Effector memory CD4-positive, alpha-beta T cell (primary cell): ENCODE measurements around the gene MRPS18B.
A peak's percentile ranks its signal among the peaks of the same experiment; 100 is the strongest.

Experiments
- DNase-seq, 3 donors: peaks; one replicate each; pipeline ENCODE4 v3.0.0-alpha.2; 2020
- H3K27ac ChIP-seq: 2 replicates; pipeline ENCODE4 v1.7.0; 2013; ENCODE audit warnings: mild to moderate bottlenecking, low read length, moderate library complexity; ENCODE audit not compliant: insufficient read depth, poor library complexity, severe bottlenecking
- H3K27me3 ChIP-seq: replicated peaks from 2 replicates; pipeline ENCODE4 v1.7.0; 2013; ENCODE audit warnings: mild to moderate bottlenecking, low read length; ENCODE audit not compliant: insufficient read depth, control insufficient read depth, poor library complexity, severe bottlenecking
- H3K36me3 ChIP-seq: 2 replicates; pipeline ENCODE4 v1.7.0; 2013; ENCODE audit warnings: mild to moderate bottlenecking, low read length, moderate library complexity; ENCODE audit not compliant: control insufficient read depth, insufficient read depth
- H3K4me1 ChIP-seq: 2 replicates; pipeline ENCODE4 v1.7.0; 2013; ENCODE audit warnings: low read length, mild to moderate bottlenecking; ENCODE audit not compliant: control insufficient read depth, insufficient read depth, poor library complexity, severe bottlenecking
- H3K4me3 ChIP-seq: 2 replicates; pipeline ENCODE4 v1.7.0; 2013; ENCODE audit warnings: low read length, low read depth, mild to moderate bottlenecking; ENCODE audit not compliant: insufficient read depth, poor library complexity, severe bottlenecking
- H3K9me3 ChIP-seq: 2 replicates; pipeline ENCODE4 v1.7.0; 2013; ENCODE audit warnings: mild to moderate bottlenecking, low read length, moderate library complexity; ENCODE audit not compliant: control insufficient read depth

The MRPS18B gene

GRCh38 chr6:30601815-30602641 lies 15.6 kb upstream of the MRPS18B start:
- DNase-seq = no peak
- Histone ChIP-seq H3K9me3 (no peaks in the 10 kb centered on the region), H3K4me3 (no peak overlapping the region), H3K36me3 (peaks cover 66% of the 10 kb centered on the region), H3K4me1 (no peaks in the 10 kb centered on the region), H3K27me3 (no peaks in the 10 kb centered on the region), H3K27ac (no peak overlapping the region)

GRCh38 chr6:30603961-30604360 lies 13.7 kb upstream of the MRPS18B start:
- no peaks in the 10 kb centered on the region for H3K27me3 ChIP-seq
- H3K27ac ChIP-seq = no peak overlapping the region
- H3K36me3 ChIP-seq = peaks cover 78% of the 10 kb centered on the region
- H3K9me3 ChIP-seq = no peaks in the 10 kb centered on the region
- no peaks in the 10 kb centered on the region for H3K4me1 ChIP-seq
- no peak overlapping the region for H3K4me3 ChIP-seq
- DNase-seq = no peak

GRCh38 chr6:30610065-30610464 lies 7.6 kb upstream of the MRPS18B start:
- DNase-seq = no peak
- Histone ChIP-seq H3K4me1 (peaks cover 22% of the 10 kb centered on the region), H3K27me3 (no peaks in the 10 kb centered on the region), H3K9me3 (no peaks in the 10 kb centered on the region), H3K4me3 (no peak overlapping the region), H3K27ac (peak overlapping the region; percentile 26), H3K36me3 (peaks cover 34% of the 10 kb centered on the region)

- H3K4me1 ChIP-seq = peaks cover 22% of the 10 kb centered on the region
- no peak overlapping the region for H3K4me3 ChIP-seq
These were observed 6.3 kb upstream of the MRPS18B start for GRCh38 chr6:30611150-30611855.

GRCh38 chr6:30611856-30612194 lies 5.8 kb upstream of the MRPS18B start:
- no peaks in the 10 kb centered on the region for H3K27me3 ChIP-seq
- H3K27ac ChIP-seq = peak overlapping the region; percentile 26
- H3K4me3 ChIP-seq = no peak overlapping the region
- DNase-seq = no peak
- peaks cover 22% of the 10 kb centered on the region for H3K4me1 ChIP-seq
- H3K36me3 ChIP-seq = peaks cover 28% of the 10 kb centered on the region
- no peaks in the 10 kb centered on the region for H3K9me3 ChIP-seq

More at GRCh38 chr6:30611150-30611855, 6.3 kb upstream of the MRPS18B start:
- DNase-seq = no peak
- H3K9me3 ChIP-seq = no peaks in the 10 kb centered on the region
- peaks cover 28% of the 10 kb centered on the region for H3K36me3 ChIP-seq
- H3K27me3 ChIP-seq = no peaks in the 10 kb centered on the region
- peak overlapping the region; percentile 3 for H3K27ac ChIP-seq

GRCh38 chr6:30612213-30612612 lies 5.4 kb upstream of the MRPS18B start:
- Histone ChIP-seq H3K36me3 (peaks cover 26% of the 10 kb centered on the region), H3K27ac (peak overlapping the region; percentile 26), H3K4me1 (peaks cover 22% of the 10 kb centered on the region), H3K4me3 (no peak overlapping the region), H3K27me3 (no peaks in the 10 kb centered on the region), H3K9me3 (no peaks in the 10 kb centered on the region)
- DNase-seq = no peak

- Histone ChIP-seq H3K4me3 (no peak overlapping the region), H3K36me3 (peaks cover 21% of the 10 kb centered on the region), H3K9me3 (no peaks in the 10 kb centered on the region), H3K27me3 (no peaks in the 10 kb centered on the region), H3K4me1 (peaks cover 22% of the 10 kb centered on the region), H3K27ac (peak overlapping the region; percentile 97)
- no peak for DNase-seq
These were observed 4.9 kb upstream of the MRPS18B start for GRCh38 chr6:30612687-30613248.

GRCh38 chr6:30613251-30614043 lies 4.2 kb upstream of the MRPS18B start:
- Histone ChIP-seq H3K4me1 (peaks cover 22% of the 10 kb centered on the region), H3K27me3 (no peaks in the 10 kb centered on the region), H3K36me3 (peaks cover 19% of the 10 kb centered on the region), H3K27ac (peak overlapping the region; percentile 97), H3K4me3 (no peak overlapping the region), H3K9me3 (no peaks in the 10 kb centered on the region)
- DNase-seq = no peak

- Histone ChIP-seq H3K4me3 (peak overlapping the region; percentile 90), H3K36me3 (peaks cover 13% of the 10 kb centered on the region), H3K4me1 (peaks cover 22% of the 10 kb centered on the region), H3K27me3 (no peaks in the 10 kb centered on the region), H3K27ac (peak overlapping the region; percentile 97), H3K9me3 (no peaks in the 10 kb centered on the region)
- DNase-seq = no peak
These were observed 3.4 kb upstream of the MRPS18B start for GRCh38 chr6:30614044-30614842.
